ENCODE data around the gene JAZF1. TPM values are rescaled to one million over a fixed set of nuclear protein-coding genes. Genes with fewer than 3 reads are reported as not detected.

JAZF1 gene
- total and polyA plus RNA-seq, 2 of the 8 experiments (the other 6 are each of a cell fraction or from before 2014, with no cell fraction given): 2.6 to 21.8 TPM

DNA sequence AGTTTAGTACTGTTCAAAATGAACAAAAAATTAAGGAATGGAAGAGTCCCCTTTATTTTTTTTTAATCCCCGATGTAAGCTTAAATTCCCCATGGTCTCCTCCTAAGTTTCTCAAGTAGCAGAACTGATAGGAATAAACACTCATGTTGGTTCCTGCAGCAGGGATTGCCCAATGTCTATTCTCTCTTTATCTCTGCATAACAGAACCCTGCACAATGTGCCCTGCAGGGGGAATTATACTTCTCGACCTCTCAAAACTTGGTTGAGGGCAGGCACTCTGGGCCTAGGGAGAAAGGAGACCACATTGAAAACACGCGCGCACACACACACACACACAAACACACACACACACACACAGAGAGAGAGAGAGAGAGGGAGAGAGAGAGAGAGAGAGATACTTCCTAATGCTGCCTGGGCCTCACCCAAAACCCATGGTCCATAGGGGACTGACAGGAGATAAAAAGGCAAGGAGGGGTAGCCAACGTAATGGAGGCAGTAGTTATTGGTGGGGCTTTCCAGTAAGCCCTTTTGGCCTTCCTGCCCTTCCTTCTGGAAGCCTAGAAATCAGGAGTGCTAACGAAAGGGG lies 22.7 kb downstream of the JAZF1 start:
- no peaks in the 10 kb centered on the region for H3K9me3 ChIP-seq (ENCODE audit: insufficient read depth in 2 of 2, low read depth in 1 of 2, low read length in 1 of 2)
- POLR2A ChIA-PET (ENCODE audit: partially characterized antibody): interaction anchor here (0.7 to 1.7 kb wide), 2 partner anchors 9 to 44 kb away, joined by 3 to 4 read pairs; no protein-coding TSS in a partner anchor
- CTCF ChIA-PET (ENCODE audit: partially characterized antibody): interaction anchor here (0.5 to 0.7 kb wide), 2 partner anchors 11 to 581 kb away, joined by 3 read pairs; no protein-coding TSS in a partner anchor
- H2AFZ ChIP-seq (ENCODE audit: low read length): no peak overlapping the region
- no peak overlapping the region for H3K4ac ChIP-seq (replicated peaks; ENCODE audit: insufficient read length, low read depth, low read length)
- H4K5ac ChIP-seq (ENCODE audit: insufficient read length, low read depth, low read length): no peak overlapping the region
- no peaks in the 10 kb centered on the region; a peak in 1 of 8 replicates for H3K36me3 ChIP-seq (ENCODE audit: control insufficient read depth in 2 of 4, insufficient read depth in 4 of 4, low read length in 3 of 4)
- H3K27ac ChIP-seq (ENCODE audit: low read depth, low read length): no peak overlapping the region
- H3K23me2 ChIP-seq (ENCODE audit: low read depth, low read length): no peaks in the 10 kb centered on the region
- no peak overlapping the region for H4K91ac ChIP-seq (replicated peaks; ENCODE audit: insufficient read length, low read length)
- no peak overlapping the region for H3K18ac ChIP-seq (ENCODE audit: extremely low read depth, low read length)
- H3K14ac ChIP-seq (ENCODE audit: insufficient read length): no peak overlapping the region
- H3K4me1 ChIP-seq (replicated peaks in 1 of 4; ENCODE audit: control insufficient read depth in 3 of 4, insufficient read depth in 4 of 4, low read length in 3 of 4): peaks cover 0 to 5% (median under 1%) of the 10 kb centered on the region in 4 experiments; a peak in 1 of 7 replicates
- H2BK5ac ChIP-seq (ENCODE audit: low read depth, low read length): no peak overlapping the region
- H2AK5ac ChIP-seq (ENCODE audit: low read depth, low read length): no peak overlapping the region
- no peak overlapping the region for H3K9ac ChIP-seq (replicated peaks in 1 of 4; ENCODE audit: extremely low read depth in 1 of 4, low read depth in 3 of 4, low read length in 3 of 4)
- H4K8ac ChIP-seq (ENCODE audit: extremely low read depth, insufficient read depth, low read length): no peak overlapping the region
- H3K79me2 ChIP-seq (ENCODE audit: control insufficient read depth in 1 of 2, insufficient read depth in 2 of 2, low read length in 2 of 2): peaks cover 4 to 6% of the 10 kb centered on the region in 2 experiments; a peak in 3 of 4 replicates
- H3K27me3 ChIP-seq (replicated peaks in 1 of 4; ENCODE audit: control insufficient read depth in 3 of 4, extremely low read depth in 1 of 4, insufficient read depth in 3 of 4, low read length in 3 of 4): no peaks in the 10 kb centered on the region
- H2BK120ac ChIP-seq (replicated peaks; ENCODE audit: low read depth, low read length): no peak overlapping the region
- no peak for DNase-seq (ENCODE audit: low read depth in 1 of 2, low spot score in 2 of 2)
- H2BK15ac ChIP-seq (ENCODE audit: low read length): no peak overlapping the region
- no peak for FAIRE-seq
- no peak overlapping the region for H3K4me3 ChIP-seq (ENCODE audit: extremely low read depth in 1 of 4, insufficient read depth in 2 of 4, low read depth in 3 of 4, low read length in 4 of 4)
- H3K23ac ChIP-seq (ENCODE audit: insufficient read length): no peak overlapping the region
- no peak overlapping the region for H2BK20ac ChIP-seq (ENCODE audit: low read length)
- WGBS, 2 experiments (ENCODE audit: extremely low coverage in 1 of 2, insufficient coverage in 1 of 2, insufficient read length in 1 of 2, insufficient replicate concordance in 2 of 2, low coverage in 1 of 2, low lambda C conversion rate in 2 of 2, missing lambda C conversion rate in 1 of 2): 85% methylated on average over 4 of the region's 7 CpGs; no CpG with 5 or more reads in 1 of the 2 experiments
- no peak overlapping the region for H2BK12ac ChIP-seq (ENCODE audit: low read depth, low read length)
- H4K20me1 ChIP-seq (replicated peaks in 1 of 2; ENCODE audit: control insufficient read depth in 1 of 2, insufficient read depth in 2 of 2, low read length in 2 of 2): no peaks in the 10 kb centered on the region
- no peak overlapping the region for H3K56ac ChIP-seq (replicated peaks; ENCODE audit: insufficient read length, low read depth, low read length)
- no peak overlapping the region for H3K4me2 ChIP-seq (ENCODE audit: insufficient read depth in 1 of 2, low read depth in 2 of 2, low read length in 2 of 2)
- TF ChIP-seq SUZ12 (IDR thresholded peaks at IDR 0.05; ENCODE audit: low read length) (no peak), CEBPB (IDR thresholded peaks at IDR 0.05; ENCODE audit: low read depth, low read length) (peak; percentile 39; the same call in 1 of the 2 replicates)
- TF ChIP-seq, protein P1, sequence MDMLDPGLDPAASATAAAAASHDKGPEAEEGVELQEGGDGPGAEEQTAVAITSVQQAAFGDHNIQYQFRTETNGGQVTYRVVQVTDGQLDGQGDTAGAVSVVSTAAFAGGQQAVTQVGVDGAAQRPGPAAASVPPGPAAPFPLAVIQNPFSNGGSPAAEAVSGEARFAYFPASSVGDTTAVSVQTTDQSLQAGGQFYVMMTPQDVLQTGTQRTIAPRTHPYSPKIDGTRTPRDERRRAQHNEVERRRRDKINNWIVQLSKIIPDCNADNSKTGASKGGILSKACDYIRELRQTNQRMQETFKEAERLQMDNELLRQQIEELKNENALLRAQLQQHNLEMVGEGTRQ (IDR thresholded peaks at IDR 0.05; ENCODE audit: low read length): no peak
- H3K79me1 ChIP-seq (ENCODE audit: low read depth, low read length): peaks cover 2% of the 10 kb centered on the region; the same call in 1 of the 2 replicates

Measured in H1 (cell line).